Stimulated activated CD4-positive, alpha-beta T cell treated with anti-CD3 and anti-CD28 coated beads, Interleukin-12 subunit alpha, Interleukin-12 subunit beta, amount 100 ng/mL, for 48 hours (primary cell): Measurements from ENCODE around the gene EXOC8.
A peak's percentile ranks its signal among the peaks of the same experiment; 100 is the strongest.

Experiments used
- DNase-seq, 3 donors: peaks; one replicate each; pipeline ENCODE4 v3.0.0-alpha.2; 2020; ENCODE audit warnings: low read depth in 2 of 3, low spot score in 1 of 3

EXOC8 gene

DNA sequence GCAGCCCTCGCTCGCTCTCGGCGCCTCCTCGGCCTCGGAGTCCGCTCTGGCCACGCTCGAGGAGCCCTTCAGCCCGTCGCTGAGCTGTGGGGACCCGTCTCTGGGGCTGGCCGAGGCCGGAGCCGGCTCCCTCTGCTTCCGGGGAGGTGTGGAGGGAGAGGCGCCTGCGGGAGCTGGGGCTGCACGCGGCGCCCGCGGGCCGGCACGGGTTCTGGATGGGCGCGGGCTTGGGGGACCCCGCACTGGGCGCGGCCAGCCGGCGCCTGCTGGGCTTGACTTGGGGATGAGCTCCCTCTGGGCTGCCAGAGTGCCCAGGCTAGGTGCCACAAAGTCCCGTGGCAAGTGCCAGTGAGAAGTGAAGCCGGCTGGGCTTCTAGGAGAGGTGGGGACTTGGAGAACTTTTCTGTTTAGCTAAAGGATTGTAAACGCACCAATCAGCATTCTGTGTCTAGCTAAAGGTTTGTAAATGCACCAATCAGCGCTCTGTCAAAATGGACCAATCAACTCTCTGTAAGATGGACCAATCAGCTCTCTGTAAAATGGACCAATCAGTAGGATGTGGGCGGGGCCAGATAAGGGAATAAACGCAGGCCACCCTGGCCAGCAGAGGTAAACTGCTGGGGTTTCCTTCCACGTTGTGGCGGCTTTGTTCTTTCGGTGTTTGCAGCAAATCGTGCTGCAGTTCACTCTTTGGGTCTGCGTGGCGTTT lies 20.2 kb downstream of the EXOC8 start:
- no peak for DNase-seq

DNA sequence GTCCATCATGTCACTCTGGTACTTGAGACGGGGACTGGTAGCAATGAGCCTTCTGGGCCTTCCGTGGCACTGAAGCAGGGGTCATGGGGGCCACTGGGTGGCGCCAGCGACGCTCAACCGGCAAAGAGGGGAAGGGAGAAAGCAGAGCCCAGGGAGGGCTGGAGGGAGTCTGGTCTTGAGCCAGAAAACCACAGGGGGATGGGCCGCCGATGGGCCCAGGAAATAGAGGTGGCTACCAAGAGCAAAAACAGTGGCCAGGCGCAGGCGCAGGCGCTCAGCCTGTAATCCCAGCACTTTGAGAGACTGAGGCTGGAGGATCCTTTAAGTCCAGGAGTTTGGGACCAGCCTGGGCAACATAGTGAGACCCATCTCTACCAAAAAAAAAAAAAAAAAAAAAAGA lies 21.8 kb downstream of the EXOC8 start:
- DNase-seq, result peak in 2 of 3 donors; percentile 23 to 35

DNA sequence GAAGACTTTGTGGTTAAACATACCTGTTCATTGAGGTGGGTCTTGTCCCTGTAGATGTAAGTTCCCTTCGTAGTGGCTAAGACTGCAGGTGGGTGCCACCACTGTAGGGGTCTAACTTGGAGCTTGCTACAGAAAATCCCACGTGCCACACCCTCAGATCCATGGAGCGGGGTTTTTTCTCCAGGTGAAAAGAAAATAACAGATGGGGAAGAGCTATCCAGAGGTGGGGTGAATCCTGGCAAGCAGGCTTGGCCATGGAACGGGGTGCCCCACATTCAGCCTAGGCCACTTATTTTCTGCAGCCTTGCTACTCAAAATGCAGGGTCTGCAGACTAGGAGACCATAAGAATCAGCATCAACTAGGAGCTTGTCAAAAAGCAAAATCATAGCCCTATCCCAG lies 24.0 kb downstream of the EXOC8 start:
- DNase-seq, result no peak

DNA sequence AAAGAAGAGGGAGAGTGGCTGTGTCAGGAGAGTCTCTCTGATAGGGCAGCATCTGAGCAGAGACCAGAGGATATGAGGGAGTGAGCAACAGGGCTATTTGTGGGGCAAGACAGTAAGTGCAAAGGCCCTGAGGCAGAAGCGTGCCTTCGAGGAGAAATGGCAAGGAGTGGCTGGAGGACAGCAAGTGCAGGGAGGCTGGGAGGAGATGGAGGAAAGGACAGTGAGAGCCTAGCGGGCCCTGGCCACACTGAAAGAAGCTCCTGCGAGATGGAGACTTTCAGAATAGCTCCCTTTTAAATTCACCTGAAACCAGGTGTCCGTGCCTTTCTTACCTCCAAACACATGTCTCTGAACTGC lies 25.2 kb downstream of the EXOC8 start:
- DNase-seq, result no peak

DNA sequence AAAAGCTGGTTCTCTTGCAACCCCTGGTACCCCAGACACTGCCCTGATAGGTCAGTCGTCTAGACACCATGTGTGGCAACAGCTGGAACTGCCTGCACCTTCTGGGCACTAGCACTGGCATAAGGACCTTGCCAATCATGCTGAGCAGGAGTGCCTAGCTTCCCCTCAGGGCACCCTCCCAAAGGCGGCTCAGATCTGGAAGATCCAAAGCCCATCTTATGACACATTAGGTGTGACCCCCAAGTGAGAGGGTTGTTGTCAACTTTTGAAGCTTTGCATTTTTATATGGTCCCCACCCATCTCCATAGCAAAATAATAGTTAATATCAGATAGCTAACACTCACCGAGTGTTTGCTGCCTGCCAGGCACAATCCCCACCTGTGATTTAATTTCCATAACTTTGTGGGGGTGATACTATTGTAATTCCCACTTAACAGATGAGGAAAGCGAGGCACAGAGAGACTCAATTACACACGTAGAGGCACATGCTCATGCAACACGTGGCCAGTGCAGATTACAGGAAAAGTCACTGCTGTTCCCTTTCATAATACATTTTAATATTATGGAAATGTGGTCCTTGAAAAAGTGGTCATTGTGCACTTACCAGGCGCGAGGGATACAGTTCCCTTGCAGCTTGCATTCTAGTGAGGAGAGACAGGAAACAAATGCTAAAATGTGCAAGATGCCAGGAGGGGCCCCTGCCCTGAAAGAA lies 25.8 kb downstream of the EXOC8 start:
- no peak for DNase-seq

DNA sequence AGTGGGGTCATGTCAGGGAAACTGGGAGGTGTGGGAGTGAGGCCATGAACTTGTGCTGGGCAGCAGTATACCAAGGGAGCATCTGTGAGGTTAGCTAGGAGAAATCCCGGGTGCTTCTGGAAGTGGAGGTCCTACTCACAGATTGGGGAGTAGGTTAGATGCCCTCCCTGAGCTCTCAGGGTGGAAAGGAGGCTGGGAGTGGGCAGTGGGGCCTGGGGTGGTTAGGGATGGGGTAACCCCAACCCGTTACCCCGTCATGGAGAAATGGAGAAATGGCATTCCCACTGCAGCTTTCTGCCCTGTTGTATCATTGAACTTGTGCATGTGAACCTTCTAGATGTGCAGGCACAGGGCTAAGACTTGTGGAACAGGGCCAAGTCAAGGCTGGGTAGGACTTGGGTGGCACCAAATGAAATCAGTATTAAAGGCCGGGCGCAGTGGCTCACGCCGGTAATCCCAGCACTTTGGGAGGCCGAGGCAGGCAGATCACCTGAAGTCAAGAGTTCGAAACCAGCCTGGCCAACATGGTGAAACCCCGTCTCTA lies 27.2 kb downstream of the EXOC8 start:
- DNase-seq, result no peak

DNA sequence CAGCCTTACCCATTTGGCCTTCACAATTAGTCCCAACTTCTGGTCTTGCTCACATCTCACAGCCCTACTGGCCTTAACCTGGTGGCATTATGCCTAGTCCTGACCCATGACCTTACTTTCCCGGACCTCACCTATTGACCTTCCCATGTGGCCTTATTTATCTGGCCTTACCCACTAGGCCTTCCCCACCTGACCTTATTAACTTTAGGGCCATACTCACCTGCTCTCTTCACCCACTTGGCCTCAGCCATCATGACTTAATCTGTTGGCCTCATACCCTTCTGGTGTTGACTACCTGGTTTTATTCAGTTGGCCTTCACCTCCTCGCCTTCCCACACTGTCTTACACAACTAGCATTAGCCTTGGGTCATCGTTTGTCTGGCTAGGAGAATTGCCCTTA lies 35.7 kb downstream of the EXOC8 start:
- DNase-seq, result no peak

DNA sequence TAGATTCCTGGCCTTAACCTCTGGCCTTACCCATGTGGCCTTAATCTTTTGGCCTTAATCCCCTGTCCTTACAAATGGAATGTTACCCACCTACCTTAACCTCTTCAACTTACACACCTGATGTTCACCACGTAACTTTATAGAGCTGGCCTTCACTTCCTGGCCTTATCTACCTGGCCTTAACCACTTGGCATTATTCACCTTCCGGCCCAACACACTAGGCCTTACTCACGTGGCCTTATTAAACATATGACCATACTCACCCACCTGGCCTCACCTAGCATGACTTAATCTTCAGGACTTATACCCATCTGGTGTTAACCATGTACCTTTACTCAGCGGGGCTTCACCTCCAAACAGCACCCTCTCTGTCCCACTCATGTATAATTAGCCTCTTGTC lies 41.7 kb downstream of the EXOC8 start:
- no peak for DNase-seq

DNA sequence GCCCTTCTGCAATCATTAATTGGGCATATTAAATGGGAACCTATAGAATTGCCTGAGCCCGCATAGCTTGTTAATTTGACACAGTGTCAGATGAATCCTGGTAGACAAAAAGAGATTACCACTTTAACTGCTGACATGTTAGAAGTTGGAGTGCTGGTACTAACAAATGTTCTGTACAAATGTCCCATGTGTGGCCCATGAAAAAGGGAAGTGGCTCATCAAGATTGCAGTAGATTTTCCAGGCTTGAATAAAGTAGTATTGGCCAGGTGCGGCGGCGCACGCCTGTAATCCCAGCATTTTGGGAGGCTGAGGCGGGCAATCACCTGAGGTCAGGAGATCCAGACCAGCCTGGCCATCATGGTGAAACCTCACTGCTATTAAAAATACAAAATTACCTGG lies 51.0 kb downstream of the EXOC8 start:
- DNase-seq, result no peak

DNA sequence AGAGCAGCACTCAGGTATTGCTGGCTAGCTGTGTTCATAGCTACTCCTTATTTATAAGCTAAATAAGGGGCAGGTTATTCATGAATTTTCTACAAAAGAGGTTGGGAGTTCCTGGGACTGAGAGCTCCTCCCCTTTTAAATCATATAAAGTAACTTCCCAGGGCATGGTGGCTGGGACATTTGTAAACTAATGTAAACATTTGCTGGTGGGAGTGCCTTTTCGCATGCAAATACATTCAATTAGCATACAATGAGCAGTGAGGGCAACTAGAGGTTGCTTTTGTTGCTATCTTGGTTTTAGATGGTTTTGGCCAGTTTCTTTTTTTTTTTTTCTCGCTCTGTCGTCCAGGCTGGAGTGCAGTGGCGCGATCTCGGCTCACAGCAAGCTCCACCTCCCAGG lies 53.2 kb downstream of the EXOC8 start:
- DNase-seq, result no peak
